ENCODE measurements around the gene WAPL.

The WAPL gene

GRCh38 chr10:86415116-86415515, 106.5 kb downstream of the WAPL start:
- Histone ChIP-seq H3K79me2 (ENCODE audit: control insufficient read depth, insufficient read depth, low read length) (no peaks in the 10 kb centered on the region), H3K4me1 (ENCODE audit: control insufficient read depth, low read depth, low read length) (no peaks in the 10 kb centered on the region), H3K27ac (ENCODE audit: low read depth, low read length) (no peak overlapping the region), H3K4ac (ENCODE audit: low read depth, low read length) (no peak overlapping the region), H4K8ac (ENCODE audit: low read depth, low read length) (no peak overlapping the region), H4K5ac (ENCODE audit: low read length) (no peak overlapping the region), H3K79me1 (ENCODE audit: low read length) (no peaks in the 10 kb centered on the region), H3K9ac (ENCODE audit: low read length) (no peak overlapping the region), H3K4me2 (ENCODE audit: low read length) (no peak overlapping the region), H3K23ac (ENCODE audit: low read length) (no peak overlapping the region), H3K4me3 (ENCODE audit: low read length) (no peak overlapping the region), H2AK5ac (ENCODE audit: low read length) (no peak overlapping the region), H2BK5ac (ENCODE audit: low read length) (no peak overlapping the region), H3K36me3 (ENCODE audit: control insufficient read depth, insufficient read depth, low read length) (no peaks in the 10 kb centered on the region), H3K18ac (ENCODE audit: low read length) (no peak overlapping the region), H3K27me3 (ENCODE audit: insufficient read depth, low read length, poor library complexity) (no peaks in the 10 kb centered on the region), H3K56ac (ENCODE audit: low read length) (no peak overlapping the region), H2BK120ac (ENCODE audit: low read depth, low read length) (no peak overlapping the region), H2BK15ac (replicated peaks; ENCODE audit: low read depth) (no peak overlapping the region)
- no peak for DNase-seq
- no CpG with 5 or more reads among the region's 3 CpGs for WGBS (ENCODE audit: extremely low coverage, insufficient coverage, low lambda C conversion rate)

GRCh38 chr10:86413046-86413728, 108.4 kb downstream of the WAPL start:
- Histone ChIP-seq H3K4ac (ENCODE audit: low read depth, low read length) (no peak overlapping the region), H3K79me1 (ENCODE audit: low read length) (no peaks in the 10 kb centered on the region), H3K23ac (ENCODE audit: low read length) (no peak overlapping the region), H2BK120ac (ENCODE audit: low read depth, low read length) (no peak overlapping the region), H3K9ac (ENCODE audit: low read length) (no peak overlapping the region), H2AK5ac (ENCODE audit: low read length) (no peak overlapping the region), H4K5ac (ENCODE audit: low read length) (no peak overlapping the region), H3K56ac (ENCODE audit: low read length) (no peak overlapping the region), H3K4me3 (ENCODE audit: low read length) (no peak overlapping the region), H2BK15ac (replicated peaks; ENCODE audit: low read depth) (no peak overlapping the region), H3K18ac (ENCODE audit: low read length) (no peak overlapping the region), H3K79me2 (ENCODE audit: control insufficient read depth, insufficient read depth, low read length) (no peaks in the 10 kb centered on the region), H4K8ac (ENCODE audit: low read depth, low read length) (no peak overlapping the region), H3K27me3 (ENCODE audit: insufficient read depth, low read length, poor library complexity) (no peaks in the 10 kb centered on the region), H3K4me1 (ENCODE audit: control insufficient read depth, low read depth, low read length) (no peaks in the 10 kb centered on the region), H3K36me3 (ENCODE audit: control insufficient read depth, insufficient read depth, low read length) (no peaks in the 10 kb centered on the region), H3K4me2 (ENCODE audit: low read length) (no peak overlapping the region), H3K27ac (ENCODE audit: low read depth, low read length) (no peak overlapping the region), H2BK5ac (ENCODE audit: low read length) (no peak overlapping the region)
- WGBS (ENCODE audit: extremely low coverage, insufficient coverage, low lambda C conversion rate), result no CpG with 5 or more reads among the region's 6 CpGs
- no peak for DNase-seq

- no peak overlapping the region for H2AK5ac ChIP-seq (ENCODE audit: low read length)
- no peak overlapping the region for H4K5ac ChIP-seq (ENCODE audit: low read length)
- no peaks in the 10 kb centered on the region for H3K79me1 ChIP-seq (ENCODE audit: low read length)
- H3K18ac ChIP-seq (ENCODE audit: low read length), result no peak overlapping the region
- no CpG with 5 or more reads among the region's 6 CpGs for WGBS (ENCODE audit: extremely low coverage, insufficient coverage, low lambda C conversion rate)
- no peak overlapping the region for H3K9ac ChIP-seq (ENCODE audit: low read length)
- H3K4me1 ChIP-seq (ENCODE audit: control insufficient read depth, low read depth, low read length), result no peaks in the 10 kb centered on the region
- no peak overlapping the region for H3K27ac ChIP-seq (ENCODE audit: low read depth, low read length)
- H3K4ac ChIP-seq (ENCODE audit: low read depth, low read length), result no peak overlapping the region
- no peak overlapping the region for H2BK120ac ChIP-seq (ENCODE audit: low read depth, low read length)
- DNase-seq, result no peak
- H4K8ac ChIP-seq (ENCODE audit: low read depth, low read length), result no peak overlapping the region
- no peak overlapping the region for H2BK5ac ChIP-seq (ENCODE audit: low read length)
- H3K23ac ChIP-seq (ENCODE audit: low read length), result no peak overlapping the region
- no peaks in the 10 kb centered on the region for H3K27me3 ChIP-seq (ENCODE audit: insufficient read depth, low read length, poor library complexity)
- no peak overlapping the region for H2BK15ac ChIP-seq (replicated peaks; ENCODE audit: low read depth)
- H3K36me3 ChIP-seq (ENCODE audit: control insufficient read depth, insufficient read depth, low read length), result no peaks in the 10 kb centered on the region
- H3K4me3 ChIP-seq (ENCODE audit: low read length), result no peak overlapping the region
- no peak overlapping the region for H3K4me2 ChIP-seq (ENCODE audit: low read length)
- H3K56ac ChIP-seq (ENCODE audit: low read length), result no peak overlapping the region
- no peaks in the 10 kb centered on the region for H3K79me2 ChIP-seq (ENCODE audit: control insufficient read depth, insufficient read depth, low read length)
Measured at GRCh38 chr10:86411852-86412560, 109.6 kb downstream of the WAPL start.

- H3K23ac ChIP-seq (ENCODE audit: low read length), result no peak overlapping the region
- H3K56ac ChIP-seq (ENCODE audit: low read length), result no peak overlapping the region
- H3K36me3 ChIP-seq (ENCODE audit: control insufficient read depth, insufficient read depth, low read length), result no peaks in the 10 kb centered on the region
- no peak overlapping the region for H2AK5ac ChIP-seq (ENCODE audit: low read length)
- H3K4me2 ChIP-seq (ENCODE audit: low read length), result no peak overlapping the region
- H4K5ac ChIP-seq (ENCODE audit: low read length), result no peak overlapping the region
- no peak overlapping the region for H3K4me3 ChIP-seq (ENCODE audit: low read length)
- no peaks in the 10 kb centered on the region for H3K79me1 ChIP-seq (ENCODE audit: low read length)
- H2BK120ac ChIP-seq (ENCODE audit: low read depth, low read length), result no peak overlapping the region
- no peaks in the 10 kb centered on the region for H3K79me2 ChIP-seq (ENCODE audit: control insufficient read depth, insufficient read depth, low read length)
- H3K27me3 ChIP-seq (ENCODE audit: insufficient read depth, low read length, poor library complexity), result no peaks in the 10 kb centered on the region
- DNase-seq, result no peak
- H3K4ac ChIP-seq (ENCODE audit: low read depth, low read length), result no peak overlapping the region
- H3K4me1 ChIP-seq (ENCODE audit: control insufficient read depth, low read depth, low read length), result no peaks in the 10 kb centered on the region
- no peak overlapping the region for H2BK15ac ChIP-seq (replicated peaks; ENCODE audit: low read depth)
- no peak overlapping the region for H2BK5ac ChIP-seq (ENCODE audit: low read length)
- H4K8ac ChIP-seq (ENCODE audit: low read depth, low read length), result no peak overlapping the region
- H3K9ac ChIP-seq (ENCODE audit: low read length), result no peak overlapping the region
- H3K18ac ChIP-seq (ENCODE audit: low read length), result no peak overlapping the region
- no CpG with 5 or more reads among the region's 7 CpGs for WGBS (ENCODE audit: extremely low coverage, insufficient coverage, low lambda C conversion rate)
- H3K27ac ChIP-seq (ENCODE audit: low read depth, low read length), result no peak overlapping the region
Measured at GRCh38 chr10:86411281-86411841, 110.2 kb downstream of the WAPL start.

- no CpG with 5 or more reads among the region's 4 CpGs for WGBS (ENCODE audit: extremely low coverage, insufficient coverage, low lambda C conversion rate)
Measured at GRCh38 chr10:86410542-86411124, 111.0 kb downstream of the WAPL start.

More at GRCh38 chr10:86410542-86411124, 111.0 kb downstream of the WAPL start:
- H3K4me3 ChIP-seq (ENCODE audit: low read length), result no peak overlapping the region
- no peaks in the 10 kb centered on the region for H3K27me3 ChIP-seq (ENCODE audit: insufficient read depth, low read length, poor library complexity)
- H3K56ac ChIP-seq (ENCODE audit: low read length), result no peak overlapping the region
- no peak overlapping the region for H3K9ac ChIP-seq (ENCODE audit: low read length)
- H2BK5ac ChIP-seq (ENCODE audit: low read length), result no peak overlapping the region
- no peak overlapping the region for H3K27ac ChIP-seq (ENCODE audit: low read depth, low read length)
- no peak overlapping the region for H3K4ac ChIP-seq (ENCODE audit: low read depth, low read length)
- no peak overlapping the region for H3K23ac ChIP-seq (ENCODE audit: low read length)
- H3K18ac ChIP-seq (ENCODE audit: low read length), result no peak overlapping the region
- no peaks in the 10 kb centered on the region for H3K4me1 ChIP-seq (ENCODE audit: control insufficient read depth, low read depth, low read length)
- no peak for DNase-seq
- no peak overlapping the region for H2BK15ac ChIP-seq (replicated peaks; ENCODE audit: low read depth)
- H3K79me1 ChIP-seq (ENCODE audit: low read length), result no peaks in the 10 kb centered on the region
- no peaks in the 10 kb centered on the region for H3K79me2 ChIP-seq (ENCODE audit: control insufficient read depth, insufficient read depth, low read length)
- no peak overlapping the region for H2AK5ac ChIP-seq (ENCODE audit: low read length)
- no peak overlapping the region for H3K4me2 ChIP-seq (ENCODE audit: low read length)
- no peak overlapping the region for H4K5ac ChIP-seq (ENCODE audit: low read length)
- no peak overlapping the region for H4K8ac ChIP-seq (ENCODE audit: low read depth, low read length)
- H2BK120ac ChIP-seq (ENCODE audit: low read depth, low read length), result no peak overlapping the region
- no peaks in the 10 kb centered on the region for H3K36me3 ChIP-seq (ENCODE audit: control insufficient read depth, insufficient read depth, low read length)

Measured in mesendoderm (in vitro differentiated cells).